Osteoblast (primary cell): ENCODE results near the gene PTCD2. TPM values are rescaled to one million over a fixed set of nuclear protein-coding genes. Genes with fewer than 3 reads are reported as not detected.

Experiments used
- DNase-seq: peaks from one replicate; pipeline ENCODE4 v3.0.0; 2011; ENCODE audit warnings: low spot score, mixed read lengths; ENCODE audit not compliant: insufficient read length; ENCODE audit errors: missing footprints
- H2AFZ ChIP-seq: 2 replicates; pipeline ENCODE4 v1.6.0; 2011; ENCODE audit warnings: mild to moderate bottlenecking, low read length
- H3K27ac ChIP-seq: 2 replicates; pipeline ENCODE4 v1.5.1; 2011; ENCODE audit warnings: mild to moderate bottlenecking, low read depth, low read length, moderate library complexity
- H3K27me3 ChIP-seq: 2 replicates; pipeline ENCODE4 v1.6.0; 2012; ENCODE audit warnings: mild to moderate bottlenecking, control low read depth, inconsistent platforms, low read length, moderate library complexity; ENCODE audit not compliant: insufficient read depth
- H3K36me3 ChIP-seq: 2 replicates; pipeline ENCODE4 v1.5.1; 2011; ENCODE audit warnings: mild to moderate bottlenecking, low read length, control low read depth, moderate library complexity; ENCODE audit not compliant: insufficient read depth
- H3K4me1 ChIP-seq: 2 replicates; pipeline ENCODE4 v1.5.1; 2011; ENCODE audit warnings: mild to moderate bottlenecking, low read length, control low read depth, moderate library complexity; ENCODE audit not compliant: insufficient read depth
- H3K4me2 ChIP-seq: 2 replicates; pipeline ENCODE4 v1.6.0; 2011; ENCODE audit warnings: mild to moderate bottlenecking, low read length; ENCODE audit not compliant: insufficient read depth
- H3K4me3 ChIP-seq: fragments of 200-600 bp; sonication (generic); 3 replicates; pipeline ENCODE4 v1.5.1; 2012; ENCODE audit warnings: mild to moderate bottlenecking, low read length, inconsistent platforms; ENCODE audit not compliant: insufficient read depth
- H3K79me2 ChIP-seq: 2 replicates; pipeline ENCODE4 v1.6.0; 2012; ENCODE audit warnings: mild to moderate bottlenecking, low read length, control low read depth, inconsistent platforms; ENCODE audit not compliant: insufficient read depth
- H3K9me3 ChIP-seq: 2 replicates; pipeline ENCODE4 v1.5.1; 2011; ENCODE audit warnings: low read depth, low read length, control low read depth
- H4K20me1 ChIP-seq: 2 replicates; pipeline ENCODE4 v1.6.0; 2012; ENCODE audit warnings: mild to moderate bottlenecking, low read length, control low read depth; ENCODE audit not compliant: insufficient read depth
- CTCF ChIP-seq: IDR thresholded peaks from 2 replicates; pipeline ENCODE4 v1.5.1; 2011; ENCODE audit warnings: mild to moderate bottlenecking, low read depth, low read length, moderate library complexity; ENCODE audit errors: extremely low read depth
- total RNA-seq: library from RNA; depleted of rRNA; stranded (reverse); fragments of >200 nt; gene quantifications from 2 replicates; pipeline ENCODE4 v1.2.3, GENCODE V29; 2012

The PTCD2 gene
- total RNA-seq, 1 donor, result 8.3 TPM

- H3K36me3 ChIP-seq, result peaks cover 39% of the 10 kb centered on the region
Observed at GRCh38 chr5:72330712-72331111, 10.5 kb downstream of the PTCD2 start.

GRCh38 chr5:72337159-72337558 lies 17.0 kb downstream of the PTCD2 start:
- H3K27ac ChIP-seq, result no peak overlapping the region
- TF ChIP-seq CTCF, result no peak

More at GRCh38 chr5:72330712-72331111, 10.5 kb downstream of the PTCD2 start:
- Histone ChIP-seq H4K20me1 (no peaks in the 10 kb centered on the region), H3K4me1 (peaks cover 16% of the 10 kb centered on the region), H3K4me2 (no peak overlapping the region), H3K79me2 (no peaks in the 10 kb centered on the region), H2AFZ (no peak overlapping the region), H3K27me3 (no peaks in the 10 kb centered on the region), H3K27ac (no peak overlapping the region), H3K9me3 (no peaks in the 10 kb centered on the region), H3K4me3 (no peak overlapping the region)
- no peak for DNase-seq
- no peak for TF ChIP-seq CTCF

GRCh38 chr5:72338689-72339209 lies 18.6 kb downstream of the PTCD2 start:
- TF ChIP-seq CTCF, result no peak
- H3K9me3 ChIP-seq, result no peaks in the 10 kb centered on the region
- no peaks in the 10 kb centered on the region for H3K27me3 ChIP-seq
- H3K27ac ChIP-seq, result no peak overlapping the region
- H3K4me2 ChIP-seq, result no peak overlapping the region
- no peak for DNase-seq
- no peak overlapping the region for H3K4me3 ChIP-seq
- no peaks in the 10 kb centered on the region for H4K20me1 ChIP-seq
- no peak overlapping the region for H2AFZ ChIP-seq
- H3K79me2 ChIP-seq, result no peaks in the 10 kb centered on the region
- H3K4me1 ChIP-seq, result no peaks in the 10 kb centered on the region
- H3K36me3 ChIP-seq, result peaks cover 45% of the 10 kb centered on the region

More at GRCh38 chr5:72337159-72337558, 17.0 kb downstream of the PTCD2 start:
- Histone ChIP-seq H2AFZ (no peak overlapping the region), H3K36me3 (peaks cover 40% of the 10 kb centered on the region), H3K79me2 (no peaks in the 10 kb centered on the region), H4K20me1 (no peaks in the 10 kb centered on the region), H3K4me2 (no peak overlapping the region), H3K4me1 (no peaks in the 10 kb centered on the region), H3K27me3 (no peaks in the 10 kb centered on the region), H3K4me3 (no peak overlapping the region), H3K9me3 (no peaks in the 10 kb centered on the region)
- no peak for DNase-seq

- Histone ChIP-seq H4K20me1 (no peaks in the 10 kb centered on the region), H3K36me3 (peaks cover 15% of the 10 kb centered on the region), H3K27me3 (no peaks in the 10 kb centered on the region), H3K4me1 (peaks cover 14% of the 10 kb centered on the region), H3K79me2 (no peaks in the 10 kb centered on the region), H3K27ac (peak overlapping the region; percentile 82), H3K4me2 (no peak overlapping the region), H3K4me3 (no peak overlapping the region), H3K9me3 (no peaks in the 10 kb centered on the region), H2AFZ (no peak overlapping the region)
- no peak for TF ChIP-seq CTCF
- DNase-seq, result no peak
Observed at GRCh38 chr5:72346398-72346797, 26.2 kb downstream of the PTCD2 start.
